Stimulated activated CD8-positive, alpha-beta memory T cell treated with anti-CD3 and anti-CD28 coated beads, Interleukin-7, amount 100 ng/mL, for 24 hours (primary cell): ENCODE data around the gene NMNAT3.

Experiments used
- DNase-seq: peaks from one replicate; pipeline ENCODE4 v3.0.0-alpha.2; 2020; ENCODE audit warnings: low read depth

Gene NMNAT3

GRCh38 chr3:139675327-139675726 lies 2.4 kb downstream of the NMNAT3 start:
- DNase-seq: no peak

DNA sequence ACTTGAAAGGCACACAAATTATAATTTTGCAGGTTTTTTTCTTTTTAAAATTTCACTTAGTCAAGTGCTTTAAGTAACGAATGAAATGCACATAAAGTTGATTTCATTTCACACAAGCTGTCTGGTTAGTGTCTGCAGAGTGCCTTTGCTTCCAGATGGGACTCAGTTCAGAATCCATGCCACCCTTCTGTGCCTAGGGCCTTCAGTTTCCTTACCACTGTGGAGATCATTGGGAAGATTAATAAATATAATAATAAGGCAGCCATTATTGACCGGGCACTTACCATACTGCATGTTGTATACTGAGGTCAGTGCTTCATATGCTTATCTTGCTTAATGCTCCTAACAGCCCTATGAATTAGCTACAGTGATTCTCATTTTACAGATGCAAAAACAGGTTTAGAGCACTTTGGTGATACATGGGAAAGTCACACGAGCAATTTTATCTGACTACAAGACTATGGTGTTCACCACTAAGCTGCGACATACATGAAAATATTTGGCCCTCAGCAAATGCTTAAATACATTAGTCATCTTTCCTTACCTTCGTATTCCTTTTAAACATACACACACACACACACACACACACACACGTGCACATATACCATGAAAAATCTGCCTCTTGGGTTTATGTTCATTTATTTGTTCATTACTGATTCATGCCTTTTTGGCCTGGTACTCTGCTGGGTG lies 3.1 kb downstream of the NMNAT3 start:
- no peak for DNase-seq

- no peak for DNase-seq
Measured at GRCh38 chr3:139672884-139673283, 4.9 kb downstream of the NMNAT3 start.

DNA sequence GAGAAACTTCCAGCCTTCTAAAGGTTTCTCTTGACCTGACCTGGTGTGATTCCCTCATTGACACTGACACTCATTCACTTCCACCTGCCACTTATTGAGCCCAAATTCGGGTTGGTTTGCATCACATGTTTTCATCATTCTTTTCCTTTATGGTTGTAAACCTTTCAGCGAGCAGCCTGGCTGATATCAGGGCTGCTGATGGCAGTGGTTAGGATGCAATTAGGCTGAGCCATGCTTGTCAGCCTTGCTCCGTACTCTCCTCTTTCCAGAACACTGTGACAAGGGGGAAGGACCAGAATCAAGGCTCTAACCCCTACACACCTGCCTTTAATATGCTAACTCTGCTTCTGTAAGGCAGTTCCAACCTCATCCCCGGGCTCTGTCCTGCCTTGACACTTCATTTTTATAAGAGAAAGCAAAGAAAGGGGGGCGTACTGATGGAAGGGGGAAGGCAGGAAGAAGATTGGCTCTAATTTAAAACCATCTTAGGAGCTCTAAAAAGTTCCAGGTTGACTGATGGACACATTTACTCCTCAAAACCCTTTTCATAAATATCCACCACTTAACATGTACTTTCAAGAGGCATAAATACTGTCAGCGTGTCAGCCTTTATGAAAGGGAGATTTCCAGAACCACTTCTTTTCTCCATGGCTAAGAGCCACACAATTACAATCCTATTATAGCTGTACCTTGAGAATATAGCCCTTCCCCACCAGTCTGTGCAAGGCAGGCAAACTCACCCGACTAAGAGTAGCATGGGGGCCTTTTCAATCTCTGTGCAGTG lies 5.7 kb downstream of the NMNAT3 start:
- DNase-seq: no peak

DNA sequence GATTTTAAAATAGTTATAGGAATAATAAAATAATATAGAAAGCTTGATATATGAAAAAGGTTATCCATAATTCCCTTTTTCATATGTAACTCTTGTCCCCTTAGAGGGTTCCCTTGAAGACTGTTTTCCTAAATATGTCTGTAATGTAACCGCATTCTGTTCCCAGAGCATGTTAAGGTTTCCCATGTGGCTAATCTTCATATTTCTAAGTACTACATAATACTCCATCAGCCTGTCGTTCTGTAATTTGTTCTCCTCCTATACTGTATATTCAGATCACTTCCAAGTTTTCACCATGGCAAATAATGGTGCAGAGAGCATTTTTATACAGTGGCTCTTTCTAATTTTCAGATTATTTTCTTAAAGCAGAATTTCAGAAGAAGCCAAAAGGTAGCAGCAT lies 6.7 kb downstream of the NMNAT3 start:
- DNase-seq: no peak

- DNase-seq: no peak
Measured at GRCh38 chr3:139670196-139670595, 7.6 kb downstream of the NMNAT3 start.

- no peak for DNase-seq
Measured at GRCh38 chr3:139668332-139668731, 9.4 kb downstream of the NMNAT3 start.

GRCh38 chr3:139664958-139665357 lies 12.8 kb downstream of the NMNAT3 start:
- DNase-seq: no peak

GRCh38 chr3:139660269-139660668 lies 17.5 kb downstream of the NMNAT3 start:
- DNase-seq: no peak

- DNase-seq: no peak
Measured at GRCh38 chr3:139659511-139659910, 18.3 kb downstream of the NMNAT3 start.

DNA sequence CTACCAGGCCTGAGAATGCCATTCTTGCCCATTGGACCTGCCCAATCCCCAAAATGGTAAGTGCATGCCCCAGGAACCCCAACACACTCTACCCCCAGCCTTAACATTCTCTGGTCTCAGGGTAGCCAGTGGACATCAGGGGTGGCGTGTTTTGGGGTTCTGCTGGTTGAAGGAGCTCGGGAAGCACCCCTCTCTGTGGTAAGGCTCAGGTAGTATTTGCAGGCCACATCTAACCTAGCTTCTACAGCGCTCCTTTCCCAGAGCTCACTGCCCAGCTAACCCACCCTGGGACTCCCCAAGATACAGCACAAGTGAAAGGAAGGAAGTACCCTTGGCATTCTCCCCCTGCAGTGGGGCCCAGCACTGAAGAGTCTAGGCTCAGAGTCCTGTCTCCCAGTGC lies 19.8 kb downstream of the NMNAT3 start:
- DNase-seq: no peak

DNA sequence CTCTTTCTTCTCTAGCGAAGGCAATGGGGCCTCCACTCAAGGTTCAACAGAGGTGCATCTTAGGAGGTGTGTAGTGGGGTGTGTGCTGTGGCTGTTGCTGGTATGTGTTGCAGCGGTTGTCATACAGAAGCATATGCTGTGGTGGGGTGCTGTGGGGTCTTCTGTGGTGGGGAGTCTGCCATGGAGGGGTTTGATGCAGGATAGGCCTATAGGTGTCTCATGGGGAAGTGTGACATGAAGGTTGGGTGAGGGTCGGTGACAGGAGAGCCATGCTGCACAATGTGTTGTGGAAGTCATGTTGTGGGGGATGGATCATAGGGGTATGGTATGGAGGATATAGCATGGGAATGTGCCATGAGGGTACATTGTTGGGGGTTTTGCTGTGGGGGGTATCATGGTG lies 20.3 kb downstream of the NMNAT3 start:
- no peak for DNase-seq

DNA sequence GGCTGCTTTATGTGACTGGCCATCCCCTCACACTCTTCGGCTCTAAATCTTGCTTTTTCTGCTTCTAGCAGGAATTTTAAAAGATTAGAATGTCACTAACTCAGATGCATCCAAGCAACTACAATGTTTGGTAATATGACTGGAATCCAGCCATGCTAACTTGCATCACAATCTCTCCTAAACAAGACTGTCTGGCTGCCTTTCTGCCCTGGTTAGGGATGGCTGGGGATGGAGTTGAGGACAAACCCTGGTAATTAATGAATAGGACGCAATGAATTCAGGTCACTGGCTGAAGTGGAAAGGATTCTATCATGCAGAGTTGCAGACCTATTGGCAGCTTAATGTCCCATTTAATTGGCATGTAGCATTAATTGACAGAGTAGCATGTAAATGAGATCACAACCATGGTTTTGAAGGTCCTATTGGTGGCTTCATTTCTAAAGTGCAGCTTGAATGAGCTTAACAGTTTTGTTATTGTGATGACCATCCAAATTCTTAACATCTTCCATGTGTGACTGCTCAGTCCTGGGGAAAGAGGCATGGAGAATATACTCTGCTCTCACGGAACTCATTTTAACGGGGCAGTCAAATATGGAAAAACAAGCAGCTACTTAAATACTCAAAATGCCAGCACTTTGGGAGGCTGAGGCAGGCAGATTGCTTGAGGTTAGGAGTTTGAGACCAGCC lies 21.7 kb downstream of the NMNAT3 start:
- no peak for DNase-seq

DNA sequence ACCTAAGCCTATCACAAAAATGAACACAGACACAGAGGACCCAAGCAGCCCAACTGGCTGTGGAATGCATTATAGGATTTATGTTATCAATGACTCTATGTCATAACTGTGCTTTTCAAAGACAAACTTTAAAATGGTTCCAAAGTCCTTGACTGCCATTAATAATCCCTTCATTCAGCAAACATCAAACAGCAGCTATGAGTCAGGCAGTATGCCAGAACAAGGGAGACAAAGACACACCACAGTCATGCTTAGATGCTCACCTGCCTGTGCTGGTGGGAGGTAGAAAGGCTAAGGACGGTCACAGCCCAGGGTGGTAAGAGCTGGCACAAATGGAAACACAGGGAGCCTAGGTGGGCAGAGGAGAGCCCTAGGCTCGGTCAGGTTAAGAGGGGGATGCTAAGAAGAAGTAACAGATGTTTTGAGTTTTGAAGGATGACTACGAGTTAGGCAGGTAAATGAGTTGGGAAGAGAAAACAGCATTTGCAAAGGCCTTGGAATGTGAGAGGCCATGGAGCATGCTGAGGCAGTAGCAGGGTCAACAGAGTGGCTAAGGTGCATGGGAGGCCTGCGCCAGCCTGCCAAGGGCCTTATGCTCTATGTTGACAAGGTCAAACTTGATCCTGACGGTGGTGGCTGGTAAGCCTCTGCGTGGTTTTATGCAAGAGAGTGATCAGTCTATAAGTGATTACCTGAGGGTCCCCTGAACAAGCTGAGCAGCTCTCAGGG lies 23.0 kb downstream of the NMNAT3 start:
- DNase-seq: no peak

DNA sequence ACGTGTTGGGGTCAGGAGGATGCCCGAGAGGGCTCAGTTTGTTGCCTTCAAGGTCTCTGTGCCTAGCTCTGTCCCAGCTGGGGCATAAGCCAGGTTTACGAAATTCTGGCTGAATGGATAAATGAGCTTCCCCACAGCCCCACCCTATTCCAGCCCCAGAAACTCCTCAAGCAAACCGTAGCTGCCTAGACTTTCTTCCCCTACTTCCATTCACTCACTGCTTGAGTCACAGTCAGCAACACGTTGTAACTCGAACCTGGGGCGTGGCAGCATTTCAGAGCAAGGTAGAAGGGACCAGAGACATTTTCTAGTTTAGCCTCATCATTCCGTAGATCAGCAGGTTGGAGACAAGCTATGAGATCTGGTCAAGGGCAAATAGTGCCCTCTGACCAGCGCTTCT lies 24.2 kb downstream of the NMNAT3 start:
- DNase-seq: no peak

GRCh38 chr3:139652561-139652960 lies 25.2 kb downstream of the NMNAT3 start:
- DNase-seq: no peak

- DNase-seq: no peak
Measured at GRCh38 chr3:139647866-139648435, 29.8 kb downstream of the NMNAT3 start.

- DNase-seq: no peak
Measured at GRCh38 chr3:139646512-139646911, 31.3 kb downstream of the NMNAT3 start.

- no peak for DNase-seq
Measured at GRCh38 chr3:139642996-139643395, 34.8 kb downstream of the NMNAT3 start.

DNA sequence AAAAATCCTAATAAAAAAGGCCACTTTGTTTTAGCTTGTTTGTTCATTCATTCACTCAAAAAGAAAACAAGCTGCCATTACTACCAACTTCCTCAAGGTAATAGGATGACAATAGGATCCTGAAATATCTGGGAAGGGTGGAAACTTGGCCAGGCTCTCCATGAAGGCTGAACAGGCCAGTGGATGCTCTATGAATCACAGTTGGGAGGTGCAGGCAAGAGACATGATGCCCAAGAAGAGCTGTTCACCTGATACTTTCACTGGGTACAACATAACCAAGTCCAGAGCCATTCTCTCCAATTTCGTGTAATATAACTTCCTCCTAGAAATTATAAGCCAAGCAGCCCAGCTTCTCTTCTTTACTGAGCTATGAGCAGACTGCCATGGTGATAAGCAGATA lies 37.3 kb downstream of the NMNAT3 start:
- DNase-seq: no peak

DNA sequence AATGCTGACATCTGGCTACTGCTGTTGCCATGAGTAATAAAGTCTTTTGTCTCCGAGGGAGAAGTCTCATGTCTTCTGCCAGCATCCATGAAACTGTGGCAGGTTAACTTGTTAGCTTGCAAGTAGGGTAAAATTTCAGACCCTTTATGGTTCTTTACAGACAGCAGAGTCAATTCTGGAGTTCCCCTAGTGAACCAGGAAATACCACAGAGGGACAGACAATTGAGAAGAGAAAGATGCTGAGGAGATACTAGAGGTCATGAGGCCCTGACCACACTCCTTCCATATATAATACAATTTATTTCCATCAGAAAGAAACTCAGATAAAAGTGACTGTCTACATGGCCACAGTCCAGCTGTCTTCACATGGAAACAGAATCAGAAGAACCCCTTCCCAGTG lies 38.1 kb downstream of the NMNAT3 start:
- DNase-seq: no peak

GRCh38 chr3:139638518-139638917 lies 39.3 kb downstream of the NMNAT3 start:
- no peak for DNase-seq
